GM12874 (cell line): ENCODE results near the gene TTC32.

Experiments used
- TF ChIP-seq, protein P1 (sequence below): IDR thresholded peaks from 2 replicates; pipeline ENCODE4 v1.5.1; 2011; ENCODE audit warnings: low read depth, mild to moderate bottlenecking, control low read depth, low read length, moderate library complexity; ENCODE audit not compliant: insufficient read depth

The TTC32 gene

DNA sequence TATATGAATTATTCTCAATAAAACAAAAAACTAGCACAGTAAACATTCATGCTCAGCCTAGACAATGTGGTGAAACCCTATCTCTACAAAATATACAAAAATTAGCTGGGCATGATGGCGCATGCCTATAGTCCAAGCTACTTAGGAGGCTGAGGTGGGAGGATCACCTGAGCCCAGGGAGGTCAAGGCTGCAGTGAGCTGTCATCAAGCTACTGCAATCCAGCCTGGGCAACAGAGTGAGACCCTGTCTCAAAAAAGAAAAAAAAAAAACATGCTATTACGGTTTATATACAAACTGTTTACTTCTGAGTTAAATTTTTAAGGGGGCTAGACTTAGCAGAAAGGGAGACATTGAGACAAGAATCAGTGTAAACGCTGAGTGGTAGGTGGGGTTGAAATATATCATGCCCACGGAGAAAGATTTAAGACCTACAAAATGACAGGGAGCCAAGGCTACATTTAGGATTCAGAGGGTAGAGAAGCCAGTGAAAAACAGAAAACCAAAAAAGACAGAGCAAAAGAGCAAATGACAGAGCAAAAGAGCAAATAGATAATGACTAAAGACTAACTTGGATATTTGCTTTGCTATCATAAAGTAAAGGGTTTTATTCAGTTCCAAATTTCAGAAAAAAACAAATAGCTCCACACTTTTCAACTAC lies 7.5 kb downstream of the TTC32 start:
- TF ChIP-seq, protein P1, sequence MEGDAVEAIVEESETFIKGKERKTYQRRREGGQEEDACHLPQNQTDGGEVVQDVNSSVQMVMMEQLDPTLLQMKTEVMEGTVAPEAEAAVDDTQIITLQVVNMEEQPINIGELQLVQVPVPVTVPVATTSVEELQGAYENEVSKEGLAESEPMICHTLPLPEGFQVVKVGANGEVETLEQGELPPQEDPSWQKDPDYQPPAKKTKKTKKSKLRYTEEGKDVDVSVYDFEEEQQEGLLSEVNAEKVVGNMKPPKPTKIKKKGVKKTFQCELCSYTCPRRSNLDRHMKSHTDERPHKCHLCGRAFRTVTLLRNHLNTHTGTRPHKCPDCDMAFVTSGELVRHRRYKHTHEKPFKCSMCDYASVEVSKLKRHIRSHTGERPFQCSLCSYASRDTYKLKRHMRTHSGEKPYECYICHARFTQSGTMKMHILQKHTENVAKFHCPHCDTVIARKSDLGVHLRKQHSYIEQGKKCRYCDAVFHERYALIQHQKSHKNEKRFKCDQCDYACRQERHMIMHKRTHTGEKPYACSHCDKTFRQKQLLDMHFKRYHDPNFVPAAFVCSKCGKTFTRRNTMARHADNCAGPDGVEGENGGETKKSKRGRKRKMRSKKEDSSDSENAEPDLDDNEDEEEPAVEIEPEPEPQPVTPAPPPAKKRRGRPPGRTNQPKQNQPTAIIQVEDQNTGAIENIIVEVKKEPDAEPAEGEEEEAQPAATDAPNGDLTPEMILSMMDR = no peak

DNA sequence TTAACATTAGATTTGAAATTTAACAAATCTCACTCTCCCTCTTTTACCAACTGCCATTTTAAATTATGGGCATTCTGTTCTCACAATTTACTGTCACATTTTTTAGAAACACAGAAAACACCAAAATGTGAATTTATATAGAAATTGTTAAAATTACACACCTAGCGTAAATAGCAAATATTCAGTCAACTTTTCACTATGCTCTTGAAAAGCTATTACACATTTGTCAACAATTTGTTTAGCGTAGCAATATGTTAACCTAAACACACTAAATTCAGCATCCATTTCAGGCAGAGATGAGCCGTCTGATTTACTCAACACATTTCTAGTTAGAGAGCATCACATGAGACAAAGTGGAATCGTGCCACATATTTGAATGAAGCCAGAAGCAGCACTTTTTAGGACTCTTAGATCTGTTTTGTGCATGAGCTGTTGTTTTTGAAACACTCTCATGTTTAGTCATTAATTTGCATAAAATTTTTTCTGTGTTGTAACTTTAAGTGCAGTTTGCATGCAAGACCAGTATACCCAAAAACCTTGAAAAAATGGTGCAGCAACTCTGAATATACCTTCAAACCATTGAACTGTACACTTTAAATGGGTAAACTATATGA lies 8.2 kb downstream of the TTC32 start:
- TF ChIP-seq, protein P1 = no peak

DNA sequence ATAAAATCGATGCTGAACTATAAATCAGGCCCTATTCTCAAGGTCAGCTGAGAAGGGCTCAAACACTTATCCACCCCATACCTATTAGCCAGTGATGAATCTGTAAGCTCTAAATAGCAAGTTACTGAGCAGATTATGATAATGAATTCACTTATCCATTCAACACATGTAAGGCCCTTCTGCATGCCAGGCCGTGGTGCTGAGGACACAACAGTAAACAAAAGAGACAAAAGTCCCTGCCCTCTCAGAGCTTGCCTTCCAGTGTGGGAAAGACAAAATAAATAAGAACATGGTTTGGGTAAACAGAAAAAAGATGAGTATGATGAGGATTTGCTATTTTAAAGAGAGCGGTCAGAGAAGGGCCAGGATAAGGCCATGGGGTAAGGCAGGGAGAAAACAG lies 11.7 kb downstream of the TTC32 start:
- TF ChIP-seq, protein P1 = no peak

DNA sequence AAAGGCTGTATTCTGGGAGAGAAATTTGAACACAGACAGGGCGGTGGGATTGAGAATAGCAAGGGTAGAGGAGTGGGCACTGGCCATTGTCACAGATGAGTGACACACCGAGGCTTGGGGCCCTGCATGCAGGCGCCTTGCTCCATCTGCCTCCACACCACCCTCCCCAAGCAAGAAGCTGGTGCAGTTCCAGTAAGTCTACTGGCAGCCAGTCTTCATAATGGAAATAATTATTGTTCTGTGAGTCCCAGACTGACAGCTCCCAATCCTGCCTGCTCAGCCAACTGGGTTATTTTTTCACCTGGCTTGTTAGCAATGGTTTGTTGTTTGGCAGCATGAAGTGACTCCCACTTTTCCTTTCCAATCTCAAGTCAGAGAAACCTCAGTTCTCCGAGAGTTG lies 13.0 kb downstream of the TTC32 start:
- TF ChIP-seq, protein P1 = no peak

DNA sequence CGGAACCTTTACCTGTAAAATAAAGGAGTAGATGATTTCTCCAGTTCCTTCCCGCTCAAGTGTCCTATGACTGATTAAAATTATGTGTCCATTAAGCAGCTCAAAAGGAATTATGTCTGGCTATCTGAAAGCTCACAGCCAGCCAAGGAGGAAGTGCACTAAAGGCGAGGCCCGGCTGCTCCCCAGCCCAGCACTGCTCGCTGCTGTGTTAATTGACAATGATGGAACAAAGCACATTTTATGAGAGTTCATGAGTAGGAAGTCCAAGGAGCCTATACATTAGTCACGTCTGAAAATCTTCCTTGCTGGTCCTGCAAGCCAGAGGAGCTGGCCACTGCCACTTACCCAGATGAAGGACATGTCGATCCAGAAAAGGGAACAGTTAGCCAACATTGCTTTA lies 14.3 kb downstream of the TTC32 start:
- TF ChIP-seq, protein P1 = no peak

DNA sequence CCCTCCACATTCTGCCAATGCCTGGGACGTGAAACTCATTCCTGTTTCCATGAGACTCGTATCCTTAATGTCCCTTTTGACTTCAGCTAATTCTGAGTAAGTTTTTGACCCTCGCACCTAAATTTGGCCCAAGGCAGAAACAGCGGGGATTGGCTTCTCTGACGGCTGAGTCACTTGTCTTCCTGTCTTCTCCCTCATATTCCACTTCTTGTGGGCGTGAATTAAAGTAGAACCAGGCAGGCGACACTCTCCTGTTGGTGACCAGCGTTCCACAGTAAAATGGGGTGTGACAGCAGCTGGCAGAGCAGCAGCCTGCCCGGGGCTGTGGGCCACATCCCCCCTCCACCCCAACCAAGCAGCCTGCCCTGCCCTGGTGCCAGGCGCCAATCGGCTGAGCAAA lies 15.5 kb downstream of the TTC32 start:
- TF ChIP-seq, protein P1 = no peak

DNA sequence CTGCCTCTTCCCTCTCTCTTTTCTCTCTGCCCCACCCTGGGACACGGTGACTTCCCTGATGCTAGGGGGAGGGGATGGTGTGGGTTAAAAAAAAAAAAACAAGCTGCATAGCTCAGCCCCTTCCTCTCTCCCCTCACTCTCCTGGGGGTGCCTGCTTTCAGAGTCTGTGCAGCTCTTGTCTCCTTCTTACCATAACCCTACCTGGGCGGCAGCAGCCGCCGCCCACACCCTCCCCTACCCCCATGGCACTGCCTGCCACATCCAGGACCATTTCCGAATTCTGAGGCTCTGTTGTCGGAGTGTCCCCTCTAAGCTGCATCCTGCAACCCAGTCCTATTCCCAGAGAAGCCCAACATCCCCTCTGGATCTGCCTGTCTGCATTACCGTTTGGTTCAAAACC lies 16.0 kb downstream of the TTC32 start:
- TF ChIP-seq, protein P1 = no peak
